ENCODE data around the gene BAX. TPM values are rescaled to one million over a fixed set of nuclear protein-coding genes. Genes with fewer than 3 reads are reported as not detected.
A peak's percentile ranks its signal among the peaks of the same experiment; 100 is the strongest.

The BAX gene
- total and polyA plus RNA-seq, 2 of the 13 experiments (the other 11 are each of a cell fraction or from before 2014, with no cell fraction given), result 139 to 176 TPM

DNA sequence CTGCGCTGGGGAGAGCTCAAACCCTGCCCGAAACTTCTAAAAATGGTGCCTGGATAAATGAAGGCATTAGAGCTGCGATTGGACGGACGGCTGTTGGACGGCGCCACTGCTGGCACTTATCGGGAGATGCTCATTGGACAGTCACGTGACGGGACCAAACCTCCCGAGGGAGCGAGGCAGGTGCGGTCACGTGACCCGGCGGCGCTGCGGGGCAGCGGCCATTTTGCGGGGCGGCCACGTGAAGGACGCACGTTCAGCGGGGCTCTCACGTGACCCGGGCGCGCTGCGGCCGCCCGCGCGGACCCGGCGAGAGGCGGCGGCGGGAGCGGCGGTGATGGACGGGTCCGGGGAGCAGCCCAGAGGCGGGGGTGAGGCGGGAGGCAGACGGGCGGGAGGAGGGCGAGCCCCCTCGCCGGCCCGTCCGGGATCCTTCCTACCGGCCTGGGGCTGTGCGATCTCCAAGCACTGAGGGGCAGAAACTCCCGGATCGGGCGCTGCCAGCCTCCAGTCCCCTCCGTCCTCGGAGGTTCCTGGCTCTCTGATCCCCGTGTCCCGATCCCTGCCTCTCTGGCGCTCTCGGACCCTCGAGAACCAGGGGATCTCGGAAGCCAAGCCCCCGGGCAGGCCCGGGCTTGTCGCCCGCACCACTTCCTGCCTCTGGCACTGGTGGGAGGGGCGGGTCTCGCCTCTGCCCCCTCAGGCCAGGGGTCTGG lies at the start of gene BAX (continued):
- TF ChIP-seq ZSCAN21 (CRISPR knock-in tag; IDR thresholded peaks at IDR 0.05; ENCODE audit: borderline replicate concordance) (peak; percentile 77; the same call in 1 of the 2 replicates), FOXO4 (CRISPR knock-in tag; conservative IDR thresholded peaks at IDR 0.05) (no peak), HDAC2 (CRISPR knock-in tag; IDR thresholded peaks at IDR 0.05) (no peak; the same call in 1 of the 2 replicates), KAT7 (CRISPR knock-in tag; IDR thresholded peaks at IDR 0.05; ENCODE audit: borderline replicate concordance) (peak; percentile 57; the same call in 1 of the 2 replicates), SAFB2 (CRISPR knock-in tag; IDR thresholded peaks at IDR 0.05; ENCODE audit: borderline replicate concordance, low read depth) (peak; percentile 75; the same call in 1 of the 2 replicates), GABPA (IDR thresholded peaks at IDR 0.05; ENCODE audit: low read depth, low read length) (no peak), GABPA (CRISPR knock-in tag; IDR thresholded peaks at IDR 0.05; ENCODE audit: low read depth) (peak; percentile 48), NFAT5 (CRISPR knock-in tag; IDR thresholded peaks at IDR 0.05) (peak; percentile 71; the same call in 1 of the 2 replicates), SNAI1 (CRISPR knock-in tag; IDR thresholded peaks at IDR 0.05; ENCODE audit: borderline replicate concordance) (peak; percentile 68; the same call in 1 of the 2 replicates), ZNF616 (CRISPR knock-in tag; IDR thresholded peaks at IDR 0.05; ENCODE audit: low read depth) (0 out of 2 replicates have a peak, but pooled peaks have one; percentile 25), POGZ (CRISPR knock-in tag; IDR thresholded peaks at IDR 0.05) (peak; percentile 71), ZNF772 (CRISPR knock-in tag; IDR thresholded peaks at IDR 0.05) (no peak), DMTF1 (CRISPR knock-in tag; IDR thresholded peaks at IDR 0.05) (no peak), ZNF432 (CRISPR knock-in tag; IDR thresholded peaks at IDR 0.05; ENCODE audit: borderline replicate concordance) (no peak)
- TF ChIP-seq, protein P1, sequence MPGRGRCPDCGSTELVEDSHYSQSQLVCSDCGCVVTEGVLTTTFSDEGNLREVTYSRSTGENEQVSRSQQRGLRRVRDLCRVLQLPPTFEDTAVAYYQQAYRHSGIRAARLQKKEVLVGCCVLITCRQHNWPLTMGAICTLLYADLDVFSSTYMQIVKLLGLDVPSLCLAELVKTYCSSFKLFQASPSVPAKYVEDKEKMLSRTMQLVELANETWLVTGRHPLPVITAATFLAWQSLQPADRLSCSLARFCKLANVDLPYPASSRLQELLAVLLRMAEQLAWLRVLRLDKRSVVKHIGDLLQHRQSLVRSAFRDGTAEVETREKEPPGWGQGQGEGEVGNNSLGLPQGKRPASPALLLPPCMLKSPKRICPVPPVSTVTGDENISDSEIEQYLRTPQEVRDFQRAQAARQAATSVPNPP (CRISPR knock-in tag; IDR thresholded peaks at IDR 0.05), result peak; percentile 63; the same call in 1 of the 2 replicates
